Measurements from ENCODE around the gene KRT86.
A peak's percentile ranks its signal among the peaks of the same experiment; 100 is the strongest.
"Not testable (repeated sequence)": the region's sequence is repeated elsewhere in the genome, so short reads cannot be mapped to it uniquely, and the experiment has no call there.

KRT86 gene

GRCh38 chr12:52248541-52249461, 25.6 kb upstream of the KRT86 start:
- in situ Hi-C loops (cut with HindIII; ENCODE audit: low pct_ligation_motif_present, low pct_unique_long_range_greater_than_20kb, low sequenced_read_pairs): no loop called here
- no peak for DNase-seq

- DNase-seq: no peak
- in situ Hi-C loops (cut with HindIII; ENCODE audit: low pct_ligation_motif_present, low pct_unique_long_range_greater_than_20kb, low sequenced_read_pairs): no loop called here
These were observed 24.9 kb upstream of the KRT86 start for GRCh38 chr12:52249511-52250047.

DNA sequence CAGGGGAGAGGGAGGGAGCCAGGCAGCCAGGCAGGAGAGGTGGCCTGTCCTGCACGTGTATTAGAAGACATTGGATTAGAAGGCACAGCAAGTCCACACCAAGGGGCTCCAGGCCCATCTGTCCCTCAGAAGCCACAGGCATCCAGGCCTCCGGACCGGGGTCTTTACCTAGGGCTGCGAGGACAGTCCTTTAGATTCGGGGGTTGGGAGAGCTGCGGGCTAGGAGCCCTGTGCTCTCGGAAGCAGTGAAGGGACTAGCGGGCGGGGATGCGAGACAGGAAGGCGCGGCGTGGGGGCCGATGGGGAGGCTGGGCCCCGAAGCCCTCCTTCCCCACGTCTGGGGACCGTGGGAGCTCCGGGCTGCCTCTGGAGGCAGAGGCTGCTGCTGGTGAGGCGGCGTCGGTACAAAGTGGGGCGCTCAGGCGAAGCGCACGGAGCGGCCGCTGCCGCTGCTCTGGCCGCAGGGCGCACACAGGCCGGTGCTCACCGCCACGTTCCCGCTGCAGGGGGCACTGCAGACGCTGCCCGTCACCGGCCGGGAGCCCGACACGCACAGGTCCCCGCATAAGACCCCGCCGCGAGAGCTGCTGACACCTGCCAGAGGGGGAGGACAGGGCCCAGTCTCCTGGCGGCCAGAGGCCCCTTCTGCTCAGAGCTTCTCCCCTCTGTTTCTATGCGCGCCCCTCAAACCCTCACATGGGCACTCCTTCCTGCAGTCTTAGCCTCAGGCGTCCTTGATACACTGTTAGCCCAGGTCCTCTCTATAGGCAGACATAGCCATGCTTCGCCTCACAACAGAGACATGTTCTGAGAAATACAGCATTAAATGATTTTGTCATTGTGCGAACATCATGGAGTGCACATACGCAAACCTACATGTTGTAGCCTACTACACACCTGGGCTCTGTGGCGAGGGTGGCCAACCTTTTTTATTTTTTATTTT, 24.1 kb upstream of the KRT86 start:
- DNase-seq: no peak
- in situ Hi-C loops (cut with HindIII; ENCODE audit: low pct_ligation_motif_present, low pct_unique_long_range_greater_than_20kb, low sequenced_read_pairs): no loop called here

DNA sequence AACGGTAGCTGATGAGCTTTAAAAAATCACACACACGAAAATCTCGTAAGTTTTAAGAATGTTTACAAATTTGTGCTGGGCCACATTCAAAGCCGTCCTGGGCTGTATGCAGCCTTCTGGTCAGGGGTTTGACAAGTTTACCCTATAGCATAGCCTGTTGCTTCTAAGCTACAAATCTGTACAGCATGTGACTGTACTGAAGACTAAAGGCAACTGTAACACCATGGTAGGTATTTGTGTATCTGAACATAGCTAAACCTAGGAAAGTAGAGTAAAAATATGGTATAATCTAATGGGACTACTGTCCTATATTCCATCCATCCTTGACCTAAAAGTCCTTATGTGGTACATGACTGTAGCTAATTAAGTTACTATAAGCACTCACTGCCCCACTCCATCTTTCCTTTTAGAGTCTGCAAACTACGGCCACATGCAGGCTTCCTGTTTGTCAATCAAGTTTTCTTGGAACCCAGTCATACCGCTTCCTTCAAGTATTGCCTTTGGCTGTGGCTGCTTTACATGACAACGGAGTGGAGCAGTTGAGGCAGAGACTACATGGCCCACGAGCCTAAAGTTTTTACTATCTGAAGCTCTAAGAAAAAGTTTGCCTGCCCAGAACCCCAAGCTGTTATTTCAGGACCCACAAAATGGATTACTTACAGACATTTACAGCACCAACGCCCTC, 22.9 kb upstream of the KRT86 start:
- in situ Hi-C loops (cut with HindIII; ENCODE audit: low pct_ligation_motif_present, low pct_unique_long_range_greater_than_20kb, low sequenced_read_pairs): no loop called here
- DNase-seq: no peak

- DNase-seq: peak; percentile 57
- in situ Hi-C loops (cut with HindIII; ENCODE audit: low pct_ligation_motif_present, low pct_unique_long_range_greater_than_20kb, low sequenced_read_pairs): not testable (repeated sequence)
These were observed 22.2 kb upstream of the KRT86 start for GRCh38 chr12:52252175-52252615.

DNA sequence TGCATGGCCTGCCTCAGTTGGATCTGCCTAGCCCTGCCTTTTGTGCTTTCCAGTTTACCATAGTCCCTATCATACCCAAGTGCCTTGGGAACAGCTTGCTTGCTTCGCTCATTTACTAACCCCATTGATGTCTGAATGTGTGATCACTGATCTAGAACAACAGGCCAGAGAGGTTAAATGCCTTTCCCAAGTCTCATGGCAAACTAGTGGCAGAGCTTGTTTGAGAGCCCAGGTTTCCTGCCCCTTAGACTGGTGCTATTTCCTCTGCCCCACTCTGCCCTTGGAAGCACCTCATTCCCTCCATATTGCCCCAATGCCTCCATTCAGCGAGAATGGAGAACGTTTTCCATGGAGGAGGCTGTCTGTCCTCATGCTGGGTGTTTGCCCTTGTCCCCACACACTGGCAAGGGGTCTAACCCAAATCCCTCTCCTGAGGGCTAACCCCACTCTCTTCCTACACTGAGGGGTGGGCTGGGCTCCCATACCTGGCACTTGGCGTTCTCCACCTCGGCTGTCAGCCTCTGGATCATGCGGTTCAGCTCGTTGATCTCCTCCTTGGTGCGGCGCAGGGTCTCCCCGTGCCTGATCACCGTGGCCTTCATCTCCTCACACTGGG, 21.6 kb upstream of the KRT86 start:
- DNase-seq: peak; percentile 92
- in situ Hi-C loops (cut with HindIII; ENCODE audit: low pct_ligation_motif_present, low pct_unique_long_range_greater_than_20kb, low sequenced_read_pairs): no loop called here

DNA sequence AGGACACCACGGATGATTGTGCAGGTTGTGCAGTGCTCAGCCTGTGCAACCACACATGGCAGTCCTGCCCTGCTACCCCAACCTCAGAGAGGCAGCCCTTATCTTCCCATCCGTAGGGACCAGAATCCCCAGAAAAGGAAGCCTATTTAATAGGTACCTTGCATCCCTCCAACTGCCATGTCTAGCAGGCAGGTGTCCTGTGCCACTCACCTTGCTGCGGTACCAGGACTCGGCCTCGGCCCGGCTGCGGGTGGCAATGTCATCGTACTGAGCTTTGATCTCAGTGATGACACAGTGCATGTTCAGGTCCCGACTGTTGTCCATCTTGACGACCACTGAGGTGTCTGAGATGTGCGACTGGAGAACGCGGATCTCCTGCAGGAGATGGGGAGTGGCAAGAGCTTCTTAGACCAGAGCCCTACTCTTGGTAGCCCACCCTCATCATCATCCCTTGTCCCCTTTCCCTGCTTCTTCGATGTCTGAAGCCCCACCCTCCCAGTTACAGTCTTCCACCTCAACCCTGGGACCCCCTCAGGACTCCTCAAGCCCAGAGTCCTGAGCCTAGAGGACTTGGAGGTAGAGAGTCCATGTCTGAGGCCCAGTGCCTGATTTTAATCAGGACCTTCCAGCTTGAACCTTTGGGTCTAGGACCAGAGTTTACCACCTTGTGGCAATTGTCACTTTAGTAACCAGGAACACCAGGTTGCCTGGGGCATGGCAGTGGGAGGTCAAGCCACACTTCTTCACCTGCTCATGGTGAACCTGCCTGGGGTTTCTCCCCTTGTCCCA, 20.9 kb upstream of the KRT86 start:
- in situ Hi-C loops (cut with HindIII; ENCODE audit: low pct_ligation_motif_present, low pct_unique_long_range_greater_than_20kb, low sequenced_read_pairs): no loop called here
- no peak for DNase-seq

DNA sequence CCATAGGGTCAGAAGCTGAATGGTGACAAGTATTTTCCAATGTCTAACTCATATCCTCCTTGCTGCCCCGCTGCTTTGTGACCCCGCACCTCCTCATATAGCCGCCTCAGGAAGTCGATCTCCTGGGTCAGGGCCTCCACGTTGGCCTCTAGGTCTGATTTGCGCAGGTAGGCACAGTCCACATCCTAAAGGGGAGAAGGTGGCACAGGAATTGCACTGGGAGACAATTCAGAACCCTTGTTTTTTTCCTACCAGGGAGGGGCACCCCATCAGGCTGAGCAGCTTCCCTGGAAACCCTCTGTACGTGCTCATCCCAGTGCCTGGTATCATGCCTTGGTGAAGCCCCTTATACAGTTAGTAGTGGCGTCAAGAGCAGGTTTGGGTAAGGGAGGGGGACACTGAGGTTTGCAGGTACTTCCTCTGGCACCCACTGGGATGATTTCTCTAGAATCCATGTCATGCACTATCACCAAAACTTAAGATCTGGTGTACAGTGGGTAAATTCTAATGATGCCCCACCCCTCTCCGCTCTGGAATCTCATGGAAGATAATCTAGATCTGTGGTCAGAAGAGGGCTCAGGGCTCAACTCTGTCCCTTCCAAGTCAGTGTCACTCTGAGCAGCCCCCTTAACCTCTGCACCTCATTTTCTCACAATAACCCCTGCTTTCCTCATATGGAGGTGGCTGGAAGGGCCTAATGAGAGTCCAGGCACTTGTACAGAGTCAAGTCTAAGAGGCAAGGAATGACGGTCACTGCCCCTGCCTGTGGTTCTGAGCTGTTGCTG, 20.1 kb upstream of the KRT86 start:
- in situ Hi-C loops (cut with HindIII; ENCODE audit: low pct_ligation_motif_present, low pct_unique_long_range_greater_than_20kb, low sequenced_read_pairs): no loop called here
- no peak for DNase-seq

- in situ Hi-C loops (cut with HindIII; ENCODE audit: low pct_ligation_motif_present, low pct_unique_long_range_greater_than_20kb, low sequenced_read_pairs): no loop called here
These were observed 19.3 kb upstream of the KRT86 start for GRCh38 chr12:52254965-52255751.

GRCh38 chr12:52255926-52256583, 18.4 kb upstream of the KRT86 start:
- in situ Hi-C loops (cut with HindIII; ENCODE audit: low pct_ligation_motif_present, low pct_unique_long_range_greater_than_20kb, low sequenced_read_pairs): no loop called here
- DNase-seq: no peak

More at GRCh38 chr12:52254965-52255751, 19.3 kb upstream of the KRT86 start:
- DNase-seq: no peak

GRCh38 chr12:52256584-52256935, 17.9 kb upstream of the KRT86 start:
- DNase-seq: no peak
- in situ Hi-C loops (cut with HindIII; ENCODE audit: low pct_ligation_motif_present, low pct_unique_long_range_greater_than_20kb, low sequenced_read_pairs): no loop called here

GRCh38 chr12:52257074-52257551, 17.3 kb upstream of the KRT86 start:
- no peak for DNase-seq
- in situ Hi-C loops (cut with HindIII; ENCODE audit: low pct_ligation_motif_present, low pct_unique_long_range_greater_than_20kb, low sequenced_read_pairs): no loop called here

- in situ Hi-C loops (cut with HindIII; ENCODE audit: low pct_ligation_motif_present, low pct_unique_long_range_greater_than_20kb, low sequenced_read_pairs); DNase-seq: not testable (repeated sequence)
These were observed 16.5 kb upstream of the KRT86 start for GRCh38 chr12:52257922-52258321.

DNA sequence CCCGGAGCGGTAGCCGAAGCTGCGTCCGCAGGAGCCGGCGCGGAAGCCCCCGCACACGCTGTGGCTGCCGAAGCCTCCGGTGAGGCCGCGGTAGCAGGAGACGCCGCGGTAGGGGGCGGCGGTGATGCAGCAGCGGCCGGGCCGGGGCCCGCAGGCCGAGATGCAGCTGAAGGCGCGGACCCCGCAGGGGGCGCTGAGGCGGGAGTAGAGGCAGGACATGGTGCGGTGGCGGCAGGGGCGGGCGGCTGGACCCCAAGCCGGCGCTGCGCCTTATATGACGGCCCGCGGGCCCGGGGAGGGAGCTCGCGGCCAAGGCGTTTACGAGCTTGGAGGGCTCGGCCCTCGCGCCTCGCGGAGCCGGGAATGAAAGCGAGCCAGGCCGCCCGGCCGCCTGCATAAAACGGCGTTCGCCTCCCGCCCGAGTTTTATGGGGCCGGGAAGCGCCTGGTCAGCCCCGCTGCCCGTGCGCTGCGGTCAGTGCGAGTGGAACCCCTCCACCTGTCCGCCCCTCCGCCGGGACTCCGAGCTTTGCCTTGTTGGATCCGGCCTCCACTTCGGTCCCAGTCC, 16.0 kb upstream of the KRT86 start:
- in situ Hi-C loops (cut with HindIII; ENCODE audit: low pct_ligation_motif_present, low pct_unique_long_range_greater_than_20kb, low sequenced_read_pairs): no loop called here
- no peak for DNase-seq

DNA sequence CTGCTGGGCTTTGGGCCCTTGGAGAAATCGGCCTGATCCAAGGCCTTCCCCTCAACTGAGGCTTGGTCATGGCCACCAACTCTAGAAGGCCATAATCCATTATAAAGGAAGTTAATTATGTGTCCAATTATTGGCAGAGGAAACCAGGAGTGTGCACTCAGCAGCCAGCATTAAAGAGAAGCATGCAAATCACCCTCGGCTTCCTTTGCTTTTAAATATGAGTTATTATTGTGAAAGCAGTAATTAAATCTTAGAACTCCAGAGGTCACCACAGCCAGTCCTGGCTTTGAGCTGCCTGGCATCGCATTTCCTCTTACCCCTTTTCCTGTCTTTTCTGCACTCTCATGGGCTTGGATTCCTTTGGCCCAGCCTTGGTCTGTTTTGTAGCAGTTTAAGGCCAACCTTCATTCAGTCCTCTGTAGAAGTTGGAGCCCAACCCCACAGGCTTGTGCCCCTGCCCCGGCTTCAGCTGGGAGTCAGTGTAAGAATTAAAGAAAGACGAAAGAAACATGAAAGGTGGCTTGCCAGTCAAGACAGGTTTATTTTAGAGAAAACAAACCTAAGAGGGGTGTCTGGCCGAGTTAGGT, 14.7 kb upstream of the KRT86 start:
- in situ Hi-C loops (cut with HindIII; ENCODE audit: low pct_ligation_motif_present, low pct_unique_long_range_greater_than_20kb, low sequenced_read_pairs): no loop called here
- DNase-seq: no peak
